Measurements from ENCODE around the gene HMGB3.
"Not testable (repeated sequence)": the region's sequence is repeated elsewhere in the genome, so short reads cannot be mapped to it uniquely, and the experiment has no call there.

Gene HMGB3

GRCh38 chrX:150982788-150983520, at the start of gene HMGB3:
Gene HMGB3, plus strand, starts transcription at chrX:150983335. Its CDS starts 2,265 bp downstream, at chrX:150985600.
- DNase-seq: peak; percentile 78

- no peak for DNase-seq
These were observed 49.2 kb upstream of the HMGB3 start for GRCh38 chrX:150933945-150934350.

GRCh38 chrX:150934453-150934852, 48.7 kb upstream of the HMGB3 start:
- peak; percentile 11 for DNase-seq

- DNase-seq: peak; percentile 24
These were observed 47.7 kb upstream of the HMGB3 start for GRCh38 chrX:150935467-150935866.

- no peak for DNase-seq
These were observed 46.6 kb upstream of the HMGB3 start for GRCh38 chrX:150936556-150936955.

GRCh38 chrX:150940844-150941495, 42.2 kb upstream of the HMGB3 start:
- DNase-seq: no peak

GRCh38 chrX:150941580-150941979, 41.6 kb upstream of the HMGB3 start:
- DNase-seq: no peak

GRCh38 chrX:150942942-150943594, 40.1 kb upstream of the HMGB3 start:
- DNase-seq: no peak

GRCh38 chrX:150944233-150944632, 38.9 kb upstream of the HMGB3 start:
- no peak for DNase-seq

- DNase-seq: no peak
These were observed 28.2 kb upstream of the HMGB3 start for GRCh38 chrX:150954951-150955350.

- no peak for DNase-seq
These were observed 27.5 kb upstream of the HMGB3 start for GRCh38 chrX:150955590-150955989.

GRCh38 chrX:150958177-150958576, 25.0 kb upstream of the HMGB3 start:
- DNase-seq: no peak

GRCh38 chrX:150959557-150959956, 23.6 kb upstream of the HMGB3 start:
- DNase-seq: no peak

GRCh38 chrX:150961631-150962030, 21.5 kb upstream of the HMGB3 start:
- no peak for DNase-seq

- not testable (repeated sequence) for DNase-seq
These were observed 18.7 kb upstream of the HMGB3 start for GRCh38 chrX:150964416-150964815.

- DNase-seq: no peak
These were observed 16.9 kb upstream of the HMGB3 start for GRCh38 chrX:150966235-150966634.

- DNase-seq: no peak
These were observed 16.4 kb upstream of the HMGB3 start for GRCh38 chrX:150966742-150967141.

- DNase-seq: no peak
These were observed 15.3 kb upstream of the HMGB3 start for GRCh38 chrX:150967786-150968185.

- DNase-seq: no peak
These were observed 14.0 kb upstream of the HMGB3 start for GRCh38 chrX:150968862-150969720.

GRCh38 chrX:150972450-150972849, 10.7 kb upstream of the HMGB3 start:
- no peak for DNase-seq

- no peak for DNase-seq
These were observed 7.3 kb upstream of the HMGB3 start for GRCh38 chrX:150975655-150976390.

All from HCEC 1CT (cell line).